Right lobe of liver (tissue), 6 donors: ENCODE measurements around the gene SH3RF3. TPM values are rescaled to one million over a fixed set of nuclear protein-coding genes. Genes with fewer than 3 reads are reported as not detected.

Source experiments
- ATAC-seq, 4 donors: fragments of 200-7000 bp; cut with Tn5 transposase; one replicate each; pipeline ENCODE4 v1.9.1; 2020; ENCODE audit warnings: mild to moderate bottlenecking in 4 of 4, moderate library complexity in 4 of 4
- DNase-seq, 3 donors: peaks; one replicate each; pipeline ENCODE4 v3.0.0-alpha.2; 2020
- H3K27ac ChIP-seq, 3 donors: fragments of 200-600 bp; one replicate each; pipeline ENCODE4 v1.8.0; 2022
- H3K27me3 ChIP-seq, 2 donors: fragments of 200-600 bp; one replicate each; pipeline ENCODE4 v1.8.0; 2022
- H3K36me3 ChIP-seq, 4 donors: fragments of 200-600 bp; sonication (generic) in 1 of 4; one replicate each; pipeline versions ENCODE4 v1.5.1 to v1.8.0; 2017 to 2022; ENCODE audit warnings: control low read depth in 1 of 4
- H3K4me1 ChIP-seq, 4 donors: fragments of 200-600 bp; sonication (generic) in 1 of 4; one replicate each; pipeline versions ENCODE4 v1.5.1 to v1.8.0; 2017 to 2022; ENCODE audit warnings: control low read depth in 1 of 4
- H3K4me3 ChIP-seq, 3 donors: fragments of 200-600 bp; one replicate each; pipeline ENCODE4 v1.8.0; 2022
- H3K9me3 ChIP-seq, 4 donors: fragments of 200-600 bp; sonication (generic) in 1 of 4; one replicate each; pipeline versions ENCODE4 v1.5.1 to v1.8.0; 2017 to 2022; ENCODE audit warnings: control low read depth in 1 of 4
- POLR2A ChIP-seq: fragments of 450-650 bp; IDR thresholded peaks from one replicate; pipeline ENCODE4 v1.6.1; 2017; ENCODE audit warnings: antibody characterized with exemption, mild to moderate bottlenecking
- WGBS: methylation state at CpG from one replicate; pipeline ENCODE4 v1.1.6; 2018; ENCODE audit warnings: low coverage, low lambda C conversion rate; ENCODE audit not compliant: insufficient coverage; ENCODE audit errors: missing lambda C conversion rate; 5-methylcytosine and 5-hydroxymethylcytosine counted together
- intact Hi-C, 2 donors: fragments of 100-400 bp; cut with DNase I; formaldehyde crosslinking; loops; one replicate each; pipeline versions ENCODE4 v1.11.2 to v1.14.1; 2022
- total RNA-seq, 6 experiments: library from RNA; depleted of rRNA in 2 of 6; stranded (reverse); fragments of >200 nt in 2 of 6; fragmentation: NEBNext Ultra II Directional in 3 of 6; extraction: Animal tissue kit (Norgen Biotek cat#: 25700) in 3 of 6; gene quantifications; one replicate each; pipeline versions ENCODE4 v1.1.0 to v1.2.4, GENCODE V29; 2016 to 2023
- TF ChIP-seq, protein P1 (sequence below), 4 donors: fragments of 200-600 bp in 3 of 4; fragments of 450-650 bp in 1 of 4; IDR thresholded peaks; one replicate each; pipeline versions ENCODE4 v1.5.1 to v1.8.0; 2016 to 2022; ENCODE audit warnings: antibody characterized with exemption in 4 of 4, mild to moderate bottlenecking in 2 of 4
- donor health status: DM: no; HTN: yes; CAD: no.
- donor health status: DM: no; HTN: no; CAD: no.
- donor health status: DM: no; HTN: no; CAD: no.
- donor health status: DM: no; HTN: yes; CAD: no.
- donor health status: DM: no; HTN: yes; CAD: no.

The SH3RF3 gene
- total RNA-seq, 6 experiments from 2014 or later: 0.68 to 1.6 (median 1.2) TPM

DNA sequence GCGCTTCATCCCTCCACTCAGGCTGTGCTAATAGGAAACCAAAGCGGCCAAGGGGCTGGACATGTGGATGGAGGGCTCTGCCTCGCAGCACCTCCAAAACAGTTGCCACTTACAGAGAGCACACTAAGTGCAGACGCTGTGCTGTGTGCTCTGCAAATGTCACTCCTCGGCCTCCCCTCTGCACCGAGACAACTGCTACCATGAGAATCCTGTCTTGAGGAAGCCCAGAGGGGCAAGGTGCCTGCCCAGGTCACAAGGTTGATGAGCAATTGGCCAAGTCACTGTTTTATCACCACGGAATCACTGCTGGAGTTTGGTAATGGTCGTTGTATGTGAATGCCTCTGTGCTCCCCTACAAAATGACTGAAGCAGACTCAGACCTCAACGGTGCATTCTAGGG is 352.6 kb downstream of the SH3RF3 start:
- TF ChIP-seq POLR2A: no peak
- TF ChIP-seq, protein P1, sequence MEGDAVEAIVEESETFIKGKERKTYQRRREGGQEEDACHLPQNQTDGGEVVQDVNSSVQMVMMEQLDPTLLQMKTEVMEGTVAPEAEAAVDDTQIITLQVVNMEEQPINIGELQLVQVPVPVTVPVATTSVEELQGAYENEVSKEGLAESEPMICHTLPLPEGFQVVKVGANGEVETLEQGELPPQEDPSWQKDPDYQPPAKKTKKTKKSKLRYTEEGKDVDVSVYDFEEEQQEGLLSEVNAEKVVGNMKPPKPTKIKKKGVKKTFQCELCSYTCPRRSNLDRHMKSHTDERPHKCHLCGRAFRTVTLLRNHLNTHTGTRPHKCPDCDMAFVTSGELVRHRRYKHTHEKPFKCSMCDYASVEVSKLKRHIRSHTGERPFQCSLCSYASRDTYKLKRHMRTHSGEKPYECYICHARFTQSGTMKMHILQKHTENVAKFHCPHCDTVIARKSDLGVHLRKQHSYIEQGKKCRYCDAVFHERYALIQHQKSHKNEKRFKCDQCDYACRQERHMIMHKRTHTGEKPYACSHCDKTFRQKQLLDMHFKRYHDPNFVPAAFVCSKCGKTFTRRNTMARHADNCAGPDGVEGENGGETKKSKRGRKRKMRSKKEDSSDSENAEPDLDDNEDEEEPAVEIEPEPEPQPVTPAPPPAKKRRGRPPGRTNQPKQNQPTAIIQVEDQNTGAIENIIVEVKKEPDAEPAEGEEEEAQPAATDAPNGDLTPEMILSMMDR (IDR thresholded peaks at IDR 0.05): no peak
- Histone ChIP-seq H3K9me3 (no peaks in the 10 kb centered on the region), H3K36me3 (no peaks in the 10 kb centered on the region), H3K27me3 (no peaks in the 10 kb centered on the region), H3K4me3 (no peak overlapping the region), H3K4me1 (peaks cover 0 to 35% (median 0%) of the 10 kb centered on the region in 4 donors), H3K27ac (peak overlapping the region in 2 of 3 donors; percentile 3 to 24)
- DNase-seq (no peak), ATAC-seq (no peak)
- intact Hi-C loops: no loop called here
- 63% methylated on average over 2 of the region's 9 CpGs for WGBS

DNA sequence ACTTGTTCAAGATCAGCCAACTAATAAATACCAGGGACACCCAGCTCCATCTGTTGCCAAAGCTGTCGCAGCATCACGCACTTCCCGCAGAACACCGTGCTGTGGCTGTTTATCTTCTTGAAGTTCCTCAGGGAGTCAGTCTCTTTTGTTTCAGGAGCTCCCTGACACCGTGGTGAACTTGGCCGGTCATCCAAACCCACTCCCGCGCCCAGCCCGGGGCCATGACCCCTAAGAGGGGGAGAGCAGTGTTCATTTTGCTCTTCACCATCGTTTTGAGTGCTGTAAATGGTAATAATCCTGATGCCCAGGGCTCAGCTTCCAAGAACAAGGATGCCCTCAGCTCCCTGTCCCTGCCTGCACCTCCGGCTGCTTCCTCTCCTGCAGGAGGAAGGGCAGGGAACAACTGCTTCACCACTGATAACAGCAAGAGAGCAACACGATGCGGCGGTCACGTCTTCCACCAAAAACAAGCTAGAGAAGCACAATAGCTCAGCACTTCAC is 353.4 kb downstream of the SH3RF3 start:
- peak in 2 of 3 donors; percentile 64 to 70 for DNase-seq
- no peaks in the 10 kb centered on the region for H3K9me3 ChIP-seq
- H3K4me1 ChIP-seq: peaks cover 0 to 35% (median 0%) of the 10 kb centered on the region in 4 donors
- H3K27me3 ChIP-seq: no peaks in the 10 kb centered on the region
- ATAC-seq: peak; percentile 43 to 72 (median 64)
- intact Hi-C loops: no loop called here
- WGBS: 32% methylated on average over 7 of the region's 15 CpGs
- H3K36me3 ChIP-seq: no peaks in the 10 kb centered on the region
- H3K4me3 ChIP-seq: no peak overlapping the region
- TF ChIP-seq, protein P1 (IDR thresholded peaks at IDR 0.05): no peak
- TF ChIP-seq POLR2A: no peak
- H3K27ac ChIP-seq: peak overlapping the region in 1 of 3 donors; percentile 3

DNA sequence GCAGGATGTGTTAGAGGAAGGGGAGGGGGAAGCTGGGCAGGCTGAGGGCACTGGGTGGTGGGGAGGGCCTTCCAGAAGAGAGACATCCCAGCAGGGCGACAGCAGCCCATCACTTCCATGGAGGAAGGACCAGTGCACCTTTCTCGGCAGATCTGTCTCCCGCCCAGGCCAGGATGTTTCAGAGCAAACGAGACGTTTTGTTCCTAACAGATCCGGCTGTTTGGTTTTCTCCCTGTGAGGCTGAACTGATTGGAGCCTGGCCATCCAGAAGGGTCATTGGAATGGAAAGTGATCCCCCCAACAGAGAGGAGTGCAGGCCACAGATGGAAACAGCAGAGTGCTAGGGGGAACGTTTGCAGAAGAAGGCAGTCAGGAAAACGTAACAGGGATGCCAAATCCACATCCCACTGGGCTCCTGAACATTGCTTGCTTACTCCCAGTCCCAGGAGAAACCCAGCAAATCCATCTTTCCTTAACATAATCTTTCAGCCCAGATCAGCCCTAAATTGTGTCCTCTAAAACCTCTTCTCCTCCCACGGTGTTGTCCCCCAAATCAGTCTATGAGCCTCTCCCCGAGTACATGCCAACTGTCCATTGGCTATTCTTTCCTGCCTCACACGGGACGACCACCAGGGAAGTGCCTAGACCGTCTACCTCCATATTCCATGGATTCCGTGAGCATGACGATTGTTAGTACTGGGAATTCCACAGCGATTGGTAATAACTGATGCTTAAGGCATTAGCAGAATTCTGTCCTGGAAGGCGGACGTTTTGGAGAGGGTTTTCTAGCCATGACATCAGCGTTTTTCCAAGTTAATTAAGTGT is 357.9 kb downstream of the SH3RF3 start:
- TF ChIP-seq POLR2A: no peak
- TF ChIP-seq, protein P1 (IDR thresholded peaks at IDR 0.05): no peak
- H3K4me1 ChIP-seq: peaks cover 0 to 19% (median 0%) of the 10 kb centered on the region in 4 donors
- H3K36me3 ChIP-seq: no peaks in the 10 kb centered on the region
- 79% methylated on average over 16 of the region's 19 CpGs for WGBS
- DNase-seq (no peak), ATAC-seq (no peak)
- no peaks in the 10 kb centered on the region for H3K9me3 ChIP-seq
- no peak overlapping the region for H3K27ac ChIP-seq
- no peaks in the 10 kb centered on the region for H3K27me3 ChIP-seq
- H3K4me3 ChIP-seq: no peak overlapping the region
- intact Hi-C loops: no loop called here

DNA sequence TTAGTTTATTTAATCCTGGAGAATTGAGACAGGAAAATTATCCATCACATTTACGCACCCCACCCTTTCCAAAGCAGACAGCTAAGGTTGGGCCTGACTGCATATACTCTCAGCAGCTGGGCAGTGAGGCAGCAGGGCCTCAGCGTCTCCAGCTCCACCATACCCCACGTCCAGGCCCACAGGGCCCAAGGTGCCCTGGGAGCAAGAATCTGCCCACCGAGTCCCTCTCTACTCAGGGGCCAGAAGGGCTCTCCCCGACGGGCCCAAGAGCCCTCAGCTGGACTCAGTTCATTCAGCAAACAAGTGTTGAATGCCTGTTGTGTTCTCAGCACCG is 358.5 kb downstream of the SH3RF3 start:
- H3K4me3 ChIP-seq: no peak overlapping the region
- no peaks in the 10 kb centered on the region for H3K27me3 ChIP-seq
- ATAC-seq (no peak), DNase-seq (no peak)
- no peaks in the 10 kb centered on the region for H3K9me3 ChIP-seq
- no peaks in the 10 kb centered on the region for H3K36me3 ChIP-seq
- intact Hi-C loops: no loop called here
- peaks cover 0 to 14% (median 0%) of the 10 kb centered on the region in 4 donors for H3K4me1 ChIP-seq
- H3K27ac ChIP-seq: no peak overlapping the region
- 90% methylated on average over 3 of the region's 7 CpGs for WGBS
- TF ChIP-seq, protein P1 (IDR thresholded peaks at IDR 0.05): no peak
- no peak for TF ChIP-seq POLR2A
